Measurements from ENCODE around the gene RCN1. TPM values are rescaled to one million over a fixed set of nuclear protein-coding genes. Genes with fewer than 3 reads are reported as not detected.

Gene RCN1
- total and polyA plus RNA-seq, 2 experiments from 2014 or later = 107 to 140 TPM

GRCh38 chr11:32059686-32060462 is 31.0 kb upstream of the RCN1 start (continued):
- TF ChIP-seq ZNF462 (CRISPR knock-in tag; IDR thresholded peaks at IDR 0.05) (no peak), REST (IDR thresholded peaks at IDR 0.05; ENCODE audit: unreplicated experiment) (no peak), CREB1 (CRISPR knock-in tag; IDR thresholded peaks at IDR 0.05; ENCODE audit: low read depth) (no peak), ZNF331 (CRISPR knock-in tag; IDR thresholded peaks at IDR 0.05; ENCODE audit: low read depth) (no peak), NANOG (IDR thresholded peaks at IDR 0.05; ENCODE audit: borderline replicate concordance) (no peak), POLR2AphosphoS5 (IDR thresholded peaks at IDR 0.05; ENCODE audit: low read depth) (no peak), ZNF114 (CRISPR knock-in tag; IDR thresholded peaks at IDR 0.05) (no peak), JUNB (IDR thresholded peaks at IDR 0.05; ENCODE audit: unreplicated experiment) (no peak), CTCF (conservative IDR thresholded peaks at IDR 0.05; ENCODE audit: low read depth in 2 of 2) (no peak), ETS1 (IDR thresholded peaks at IDR 0.05) (no peak)
